Medulla oblongata (tissue), 1 donor: Measurements from ENCODE around the gene NCAPD2.

Source experiments
- DNase-seq: peaks from one replicate; pipeline ENCODE4 v3.0.0-alpha.2; 2015; ENCODE audit errors: extremely low spot score

Gene NCAPD2

GRCh38 chr12:6493497-6494257 is at the start of gene NCAPD2:
NCAPD2 (plus strand) TSS chr12:6494102; CDS start chr12:6495099, 997 bp downstream.
- peak; percentile 98 for DNase-seq

DNA sequence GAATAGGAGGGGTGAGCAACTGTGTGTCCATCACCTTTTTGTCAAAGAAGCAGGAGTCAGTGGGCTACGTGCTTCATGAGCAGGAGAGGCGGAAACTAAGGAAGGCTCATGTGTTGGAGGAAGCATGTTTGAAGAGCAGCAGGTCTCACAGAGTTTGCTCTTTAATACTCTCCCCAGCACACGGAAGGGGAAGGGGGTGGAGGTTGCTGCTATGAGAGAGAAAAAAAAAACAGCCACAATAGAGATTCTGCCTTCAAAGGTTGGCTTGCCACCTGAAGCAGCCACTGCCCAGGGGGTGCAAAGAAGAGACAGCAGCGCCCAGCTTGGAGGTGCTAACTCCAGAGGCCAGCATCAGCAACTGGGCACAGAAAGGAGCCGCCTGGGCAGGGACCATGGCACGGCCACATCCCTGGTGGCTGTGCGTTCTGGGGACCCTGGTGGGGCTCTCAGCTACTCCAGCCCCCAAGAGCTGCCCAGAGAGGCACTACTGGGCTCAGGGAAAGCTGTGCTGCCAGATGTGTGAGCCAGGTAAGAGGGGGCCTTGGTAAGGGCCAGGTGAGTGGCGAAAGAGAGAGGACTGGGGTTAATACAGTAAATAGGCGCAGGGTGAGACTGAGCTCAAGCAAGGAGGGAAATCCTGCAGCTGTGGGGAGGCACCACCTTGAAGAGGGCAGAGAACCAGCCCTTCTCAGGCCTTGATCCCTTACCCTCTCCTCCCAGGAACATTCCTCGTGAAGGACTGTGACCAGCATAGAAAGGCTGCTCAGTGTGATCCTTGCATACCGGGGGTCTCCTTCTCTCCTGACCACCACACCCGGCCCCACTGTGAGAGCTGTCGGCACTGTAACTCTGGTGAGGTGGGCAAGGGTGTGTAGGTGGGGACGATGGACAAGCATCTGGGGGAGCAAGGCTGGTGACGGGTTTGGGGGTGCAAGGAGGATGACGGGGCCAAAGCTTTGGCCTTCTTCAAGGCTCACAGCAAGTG is 48.9 kb upstream of the NCAPD2 start, which contains the start of gene CD27:
Gene CD27, plus strand, starts transcription at position 252 of the 985 bp plus-strand sequence. Its CDS starts 141 bp downstream, at position 393.
- DNase-seq = no peak

DNA sequence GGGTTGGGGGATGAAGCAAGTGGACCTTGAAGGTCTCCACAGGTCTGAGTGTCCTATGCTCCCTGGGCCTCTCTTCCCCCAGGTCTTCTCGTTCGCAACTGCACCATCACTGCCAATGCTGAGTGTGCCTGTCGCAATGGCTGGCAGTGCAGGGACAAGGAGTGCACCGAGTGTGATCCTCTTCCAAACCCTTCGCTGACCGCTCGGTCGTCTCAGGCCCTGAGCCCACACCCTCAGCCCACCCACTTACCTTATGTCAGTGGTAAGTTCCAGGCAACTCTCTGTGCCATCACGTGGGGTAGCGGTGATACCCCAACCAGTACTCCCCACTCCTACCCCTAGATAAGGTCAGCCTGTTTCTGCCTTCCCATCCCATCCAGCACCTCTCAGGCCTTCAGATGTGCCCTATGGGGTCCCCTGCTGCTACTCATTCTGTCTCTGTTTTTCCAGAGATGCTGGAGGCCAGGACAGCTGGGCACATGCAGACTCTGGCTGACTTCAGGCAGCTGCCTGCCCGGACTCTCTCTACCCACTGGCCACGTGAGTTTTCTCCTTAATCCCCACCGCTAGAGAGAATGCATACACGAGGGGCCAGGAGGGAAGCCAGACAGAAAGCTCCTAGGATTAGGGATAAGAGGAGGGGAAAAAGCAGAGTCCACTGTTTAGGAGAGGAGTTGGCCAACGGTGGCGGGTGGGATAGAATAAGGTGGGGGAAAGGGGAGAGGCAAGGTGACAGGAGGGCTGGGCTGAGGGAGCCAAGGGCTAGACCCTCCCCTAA is 43.6 kb upstream of the NCAPD2 start:
- no peak for DNase-seq

- no peak for DNase-seq
Observed at GRCh38 chr12:6450869-6451347, 43.0 kb upstream of the NCAPD2 start.

GRCh38 chr12:6451348-6452244 is 42.3 kb upstream of the NCAPD2 start, which contains the start of gene TAPBPL:
TAPBPL (plus strand) TSS chr12:6452042; CDS start chr12:6452249, 207 bp downstream.
- peak; percentile 95 for DNase-seq

DNA sequence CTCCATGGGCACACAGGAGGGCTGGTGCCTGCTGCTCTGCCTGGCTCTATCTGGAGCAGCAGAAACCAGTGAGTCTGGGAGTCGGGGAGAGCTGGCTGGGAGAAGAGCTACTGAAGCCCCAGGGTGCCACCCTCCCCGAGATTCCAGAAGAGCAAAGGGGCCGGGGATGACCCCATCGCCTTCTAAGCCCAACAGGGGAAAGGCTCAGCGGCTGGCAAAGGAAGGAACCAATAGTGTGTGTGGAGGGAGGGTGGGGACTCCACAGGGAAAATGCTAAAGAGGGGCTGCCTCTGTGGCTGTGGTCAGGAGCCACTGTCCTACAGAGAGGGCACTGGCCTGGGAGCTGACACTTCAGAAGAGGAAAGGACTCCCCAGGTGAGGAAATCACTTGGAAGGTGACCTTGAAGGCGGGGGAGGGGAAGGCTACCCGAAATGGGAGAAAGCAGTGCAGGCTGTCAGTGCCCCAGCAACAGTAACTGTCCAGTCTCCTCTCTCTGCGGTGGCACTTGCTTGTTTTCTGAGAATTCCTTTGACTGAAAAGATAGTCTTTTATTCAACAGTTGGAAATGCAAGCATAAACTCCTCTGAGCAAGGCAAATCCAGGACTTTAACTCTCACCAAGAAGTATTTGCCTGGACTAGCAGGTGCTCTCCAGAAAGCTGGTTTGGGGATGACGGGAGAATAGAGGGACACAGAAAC is 41.5 kb upstream of the NCAPD2 start:
- peak; percentile 65 for DNase-seq

DNA sequence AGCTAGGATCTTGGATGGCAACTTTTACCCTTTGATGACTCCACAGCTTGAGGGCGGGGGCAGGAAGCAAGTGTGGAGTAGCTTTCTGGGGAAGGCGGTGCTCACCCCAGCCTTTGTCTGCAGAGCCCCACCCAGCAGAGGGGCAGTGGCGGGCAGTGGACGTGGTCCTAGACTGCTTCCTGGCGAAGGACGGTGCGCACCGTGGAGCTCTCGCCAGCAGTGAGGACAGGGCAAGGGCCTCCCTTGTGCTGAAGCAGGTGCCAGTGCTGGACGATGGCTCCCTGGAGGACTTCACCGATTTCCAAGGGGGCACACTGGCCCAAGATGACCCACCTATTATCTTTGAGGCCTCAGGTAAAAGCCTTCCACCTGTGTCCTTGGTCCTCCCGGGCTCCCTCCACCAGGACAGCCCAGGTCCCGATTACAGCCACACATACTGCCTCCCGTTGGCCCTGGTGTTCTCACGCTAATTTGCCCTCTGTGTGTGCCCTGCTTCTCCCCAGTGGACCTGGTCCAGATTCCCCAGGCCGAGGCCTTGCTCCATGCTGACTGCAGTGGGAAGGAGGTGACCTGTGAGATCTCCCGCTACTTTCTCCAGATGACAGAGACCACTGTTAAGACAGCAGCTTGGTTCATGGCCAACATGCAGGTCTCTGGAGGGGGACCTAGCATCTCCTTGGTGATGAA is 40.8 kb upstream of the NCAPD2 start:
- no peak for DNase-seq

- DNase-seq = no peak
Observed at GRCh38 chr12:6457220-6457945, 36.5 kb upstream of the NCAPD2 start.

DNA sequence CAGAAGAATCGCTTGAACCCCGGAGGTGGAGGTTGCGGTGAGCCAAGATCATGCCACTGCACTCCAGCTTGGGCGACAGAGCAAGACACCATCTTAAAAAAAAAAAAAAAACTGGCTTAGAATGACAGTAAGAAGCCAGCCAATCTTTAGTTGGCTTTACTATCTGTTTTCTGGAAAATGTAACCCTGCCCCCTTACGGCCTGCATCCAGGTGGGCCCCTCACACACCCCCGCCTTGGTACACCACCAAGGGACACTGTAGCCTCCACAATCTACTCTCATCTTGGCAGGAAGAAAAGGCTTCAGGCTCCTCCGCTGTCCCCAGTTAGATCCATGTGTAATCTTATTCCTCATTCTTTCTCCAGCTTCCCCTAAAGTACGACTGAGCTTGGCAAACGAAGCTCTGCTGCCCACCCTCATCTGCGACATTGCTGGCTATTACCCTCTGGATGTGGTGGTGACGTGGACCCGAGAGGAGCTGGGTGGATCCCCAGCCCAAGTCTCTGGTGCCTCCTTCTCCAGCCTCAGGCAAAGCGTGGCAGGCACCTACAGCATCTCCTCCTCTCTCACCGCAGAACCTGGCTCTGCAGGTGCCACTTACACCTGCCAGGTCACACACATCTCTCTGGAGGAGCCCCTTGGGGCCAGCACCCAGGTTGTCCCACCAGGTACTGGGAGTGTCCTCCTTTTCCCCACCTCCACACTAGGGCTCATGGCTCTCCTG is 35.5 kb upstream of the NCAPD2 start:
- DNase-seq = no peak

GRCh38 chr12:6459004-6459337 is 34.9 kb upstream of the NCAPD2 start:
- DNase-seq = no peak

DNA sequence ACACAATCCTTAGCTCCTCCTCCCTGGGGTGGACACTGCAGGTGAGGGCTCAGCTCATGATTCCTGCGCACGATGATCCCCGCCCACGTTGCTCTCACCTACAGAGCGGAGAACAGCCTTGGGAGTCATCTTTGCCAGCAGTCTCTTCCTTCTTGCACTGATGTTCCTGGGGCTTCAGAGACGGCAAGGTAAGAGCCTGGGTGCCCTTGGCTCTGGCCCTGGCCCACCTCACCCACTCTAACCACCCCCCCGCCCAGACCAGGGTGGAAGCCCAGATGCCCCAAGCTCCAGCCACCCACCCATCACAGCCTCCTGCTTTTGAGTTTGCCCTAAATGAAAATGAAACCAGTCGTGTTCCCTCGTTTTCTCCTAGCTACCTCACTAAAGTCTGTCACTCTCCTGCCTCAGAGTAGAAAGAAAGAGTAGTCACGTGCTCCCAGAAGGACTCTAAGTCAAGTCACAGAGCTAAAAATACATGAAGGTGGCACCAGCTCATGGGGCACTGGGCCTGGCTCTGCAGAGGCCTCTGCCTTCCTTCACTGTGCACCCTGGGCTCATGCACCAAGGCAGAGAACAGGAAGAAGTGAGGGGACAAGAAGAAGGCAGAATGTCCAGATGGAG is 33.0 kb upstream of the NCAPD2 start:
- peak; percentile 12 for DNase-seq

DNA sequence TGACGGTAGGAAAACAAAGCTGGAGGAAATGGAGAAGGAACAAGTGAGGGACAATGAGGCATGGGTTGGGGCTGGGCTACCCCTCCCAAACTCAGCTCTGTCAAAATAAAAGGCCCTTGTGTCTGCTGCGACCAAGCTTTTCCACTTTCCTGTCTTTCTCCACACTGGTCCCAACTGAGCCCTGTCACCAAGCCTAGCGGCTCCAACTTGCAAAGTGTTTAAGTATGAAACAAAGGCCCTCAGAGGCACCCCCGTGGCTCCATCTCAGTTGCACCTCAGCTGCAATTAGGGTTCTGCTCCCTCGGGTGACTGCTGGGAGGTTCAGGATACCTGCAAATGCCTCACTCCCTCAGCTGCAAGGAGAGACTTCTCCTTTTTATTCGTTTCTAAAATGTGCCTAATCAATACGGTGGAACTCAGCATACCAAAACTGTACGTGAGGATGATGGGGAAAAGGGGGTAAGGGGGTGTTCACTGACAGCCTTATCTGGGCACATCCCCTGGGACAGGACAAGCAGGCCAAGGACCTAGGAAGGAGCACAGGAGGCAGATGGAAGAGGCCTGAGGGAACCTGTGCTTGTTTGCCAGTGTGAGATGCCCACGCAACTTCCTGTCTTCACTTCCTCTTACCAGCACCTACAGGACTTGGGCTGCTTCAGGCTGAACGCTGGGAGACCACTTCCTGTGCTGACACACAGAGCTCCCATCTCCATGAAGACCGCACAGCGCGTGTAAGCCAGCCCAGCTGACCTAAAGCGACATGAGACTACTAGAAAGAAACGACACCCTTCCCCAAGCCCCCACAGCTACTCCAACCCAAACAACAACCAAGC is 32.3 kb upstream of the NCAPD2 start:
- DNase-seq = peak; percentile 84

DNA sequence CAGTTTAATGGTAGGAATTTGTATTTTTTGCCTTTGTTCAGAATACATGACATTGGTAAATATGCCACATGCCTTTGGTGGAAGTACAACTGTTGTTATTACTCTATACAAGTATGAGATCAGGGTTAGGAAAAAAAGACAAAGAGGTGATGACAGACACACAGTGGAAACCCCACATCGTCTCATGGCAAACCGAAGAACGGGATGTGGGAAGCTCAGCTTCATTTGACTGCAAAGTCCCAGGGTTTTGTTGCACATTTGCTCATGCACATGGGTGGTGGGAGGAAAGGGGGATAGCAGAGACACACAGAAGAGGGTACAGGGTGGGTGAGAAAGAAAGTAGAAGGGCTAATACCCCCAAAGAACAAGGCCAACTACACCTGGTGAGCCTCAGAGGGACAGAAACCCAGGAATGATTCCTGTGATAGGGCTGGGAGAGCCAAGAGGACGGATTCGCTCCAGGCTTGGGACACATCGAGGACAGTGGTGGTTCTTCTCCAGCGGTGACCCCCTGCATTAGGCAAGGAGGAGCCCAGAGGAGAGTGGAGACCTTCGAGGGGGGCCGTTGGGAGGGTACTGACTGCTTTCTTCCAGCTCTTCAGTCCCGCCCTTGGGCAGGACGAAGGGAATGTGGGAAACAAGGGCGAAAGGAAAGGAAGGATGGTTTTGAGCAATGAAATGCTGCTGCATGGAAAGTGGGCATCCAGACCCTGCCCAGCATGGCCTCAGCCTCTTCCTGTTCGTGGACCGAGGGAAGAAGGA is 31.5 kb upstream of the NCAPD2 start:
- no peak for DNase-seq

DNA sequence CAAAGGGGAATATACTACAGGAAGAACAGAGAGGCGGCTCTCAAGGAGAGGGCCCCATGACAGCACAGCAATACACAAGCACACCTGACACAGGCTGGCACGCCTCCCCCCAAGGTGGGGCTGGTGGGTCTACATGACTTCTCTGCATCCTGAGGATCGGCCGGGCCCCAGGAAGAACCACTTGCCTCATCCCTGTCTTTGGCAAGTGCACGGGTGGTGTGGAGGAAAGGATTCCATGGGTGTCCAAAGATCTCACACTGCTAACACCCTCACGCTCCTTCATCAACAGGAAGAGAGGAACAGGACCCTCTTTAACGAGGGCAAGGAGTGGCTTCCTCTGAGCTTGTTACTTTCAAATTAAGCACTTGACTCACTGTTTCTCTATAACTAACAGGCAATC is 30.7 kb upstream of the NCAPD2 start:
- no peak for DNase-seq

- DNase-seq = no peak
Observed at GRCh38 chr12:6463858-6464257, 30.0 kb upstream of the NCAPD2 start.

DNA sequence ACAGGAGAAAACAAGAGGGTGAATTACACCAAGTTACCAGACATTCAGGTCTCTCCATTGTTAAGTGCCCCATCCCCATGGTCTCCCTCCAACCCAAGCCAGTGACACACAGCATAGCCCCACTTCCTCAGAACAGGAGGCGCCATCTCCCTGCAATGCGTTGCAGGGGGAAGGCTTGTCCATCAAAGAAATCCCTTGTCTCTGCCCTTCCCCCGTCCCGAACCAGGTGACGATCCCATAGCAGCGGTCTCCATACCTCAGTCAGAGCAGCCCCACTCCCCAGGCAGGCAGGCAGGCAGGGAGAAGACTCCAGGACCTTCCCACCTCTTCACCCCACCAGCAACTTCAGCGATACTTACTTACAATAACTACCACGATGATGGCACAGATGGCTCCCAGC is 29.4 kb upstream of the NCAPD2 start:
- DNase-seq = no peak
